Mesendoderm (in vitro differentiated cells): ENCODE measurements around the gene PCTP.

Source experiments
- DNase-seq: peaks from one replicate; pipeline ENCODE4 v3.0.0; 2013
- H2AK5ac ChIP-seq: 2 replicates; pipeline ENCODE4 v1.6.1; 2013; ENCODE audit warnings: low read length, inconsistent platforms
- H2BK120ac ChIP-seq: 2 replicates; pipeline ENCODE4 v1.6.1; 2013; ENCODE audit warnings: low read depth, mild to moderate bottlenecking, low read length, moderate library complexity, mixed read lengths
- H2BK15ac ChIP-seq: replicated peaks from 2 replicates; pipeline ENCODE4 v1.6.1; 2013; ENCODE audit warnings: low read depth, mild to moderate bottlenecking, moderate library complexity
- H2BK5ac ChIP-seq: 2 replicates; pipeline ENCODE4 v1.6.1; 2013; ENCODE audit warnings: low read length, inconsistent platforms
- H3K18ac ChIP-seq: 2 replicates; pipeline ENCODE4 v1.6.1; 2013; ENCODE audit warnings: mild to moderate bottlenecking, low read length, mixed read lengths
- H3K23ac ChIP-seq: one replicate; pipeline ENCODE4 v1.6.1; 2013; ENCODE audit warnings: low read length
- H3K27ac ChIP-seq: 2 replicates; pipeline ENCODE4 v1.5.1; 2013; ENCODE audit warnings: low read depth, mild to moderate bottlenecking, inconsistent platforms, low read length, moderate library complexity
- H3K27me3 ChIP-seq: 2 replicates; pipeline ENCODE4 v1.6.1; 2013; ENCODE audit warnings: low read length, control low read depth, mild to moderate bottlenecking, inconsistent platforms; ENCODE audit not compliant: insufficient read depth, poor library complexity
- H3K36me3 ChIP-seq: 2 replicates; pipeline ENCODE4 v1.6.1; 2013; ENCODE audit warnings: low read length, inconsistent platforms; ENCODE audit not compliant: control insufficient read depth, insufficient read depth
- H3K4ac ChIP-seq: one replicate; pipeline ENCODE4 v1.6.1; 2013; ENCODE audit warnings: low read depth, mild to moderate bottlenecking, low read length, moderate library complexity
- H3K4me1 ChIP-seq: 2 replicates; pipeline ENCODE4 v1.6.1; 2013; ENCODE audit warnings: low read depth, low read length, inconsistent platforms; ENCODE audit not compliant: control insufficient read depth
- H3K4me2 ChIP-seq: 2 replicates; pipeline ENCODE4 v1.6.1; 2013; ENCODE audit warnings: low read length
- H3K4me3 ChIP-seq: 2 replicates; pipeline ENCODE4 v1.5.1; 2013; ENCODE audit warnings: mild to moderate bottlenecking, low read length
- H3K56ac ChIP-seq: one replicate; pipeline ENCODE4 v1.6.1; 2013; ENCODE audit warnings: low read length
- H3K79me1 ChIP-seq: 2 replicates; pipeline ENCODE4 v1.6.1; 2013; ENCODE audit warnings: low read length, inconsistent platforms
- H3K79me2 ChIP-seq: 2 replicates; pipeline ENCODE4 v1.6.1; 2013; ENCODE audit warnings: mild to moderate bottlenecking, low read length; ENCODE audit not compliant: control insufficient read depth, insufficient read depth
- H3K9ac ChIP-seq: 2 replicates; pipeline ENCODE4 v1.6.1; 2013; ENCODE audit warnings: low read length, inconsistent platforms
- H4K5ac ChIP-seq: one replicate; pipeline ENCODE4 v1.6.1; 2013; ENCODE audit warnings: low read length
- H4K8ac ChIP-seq: one replicate; pipeline ENCODE4 v1.6.1; 2013; ENCODE audit warnings: low read depth, mild to moderate bottlenecking, control low read depth, low read length, moderate library complexity
- WGBS: extraction: QIAGEN DNeasy Blood & Tissue Kit; methylation state at CpG from one replicate; pipeline ENCODE4 v1.1.7; 2013; ENCODE audit warnings: low lambda C conversion rate, missing lambda C conversion rate; ENCODE audit not compliant: insufficient coverage; ENCODE audit errors: extremely low coverage; 5-methylcytosine and 5-hydroxymethylcytosine counted together

The PCTP gene

DNA sequence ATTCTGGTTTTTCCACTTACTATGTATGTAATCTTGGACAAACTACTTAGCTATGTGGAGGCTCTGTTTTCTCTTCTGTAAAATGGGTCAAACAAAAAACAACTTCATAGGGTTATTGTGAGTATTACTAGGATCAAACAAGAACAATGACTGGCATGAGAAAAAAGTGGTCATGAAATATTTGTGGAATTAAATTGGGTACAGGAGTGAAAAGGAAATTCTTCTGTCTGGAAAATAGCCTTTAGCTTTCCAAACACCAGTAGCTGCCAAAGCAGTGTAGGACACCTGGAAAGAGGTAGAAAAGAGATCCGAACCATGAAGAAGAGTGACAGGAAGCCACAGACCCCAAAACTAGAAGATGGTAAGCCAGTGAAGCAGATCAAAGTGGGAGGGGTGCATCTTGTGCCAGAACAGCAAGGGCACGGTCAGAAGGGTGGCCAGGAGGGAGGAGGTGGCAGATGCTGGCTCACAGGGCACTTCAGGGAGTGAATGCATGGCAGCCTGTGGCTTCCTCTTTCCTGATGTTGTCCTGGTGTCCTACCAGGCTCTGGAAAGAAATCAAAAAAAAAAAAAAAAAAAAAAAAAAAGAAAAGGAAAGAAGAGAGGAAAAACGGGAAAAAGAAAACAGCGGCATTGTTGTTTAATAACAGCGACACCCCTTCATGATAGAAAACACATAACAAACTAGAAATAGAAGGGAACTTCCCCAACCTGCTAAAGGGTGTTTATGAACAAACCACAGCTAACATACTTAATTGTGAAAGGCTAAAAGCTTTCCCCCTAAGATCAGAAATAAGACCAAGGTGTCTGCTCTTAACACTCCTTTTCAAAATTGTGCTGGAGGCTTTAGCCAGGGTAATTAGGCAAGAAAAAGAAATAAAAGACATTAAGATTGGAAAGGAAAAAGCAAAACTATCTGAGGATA is 67.9 kb downstream of the PCTP start:
- Histone ChIP-seq H3K4ac (no peak overlapping the region), H3K4me3 (no peak overlapping the region), H2BK15ac (no peak overlapping the region), H2BK5ac (no peak overlapping the region), H3K36me3 (no peaks in the 10 kb centered on the region), H3K56ac (no peak overlapping the region), H2AK5ac (no peak overlapping the region), H3K27me3 (no peaks in the 10 kb centered on the region), H2BK120ac (no peak overlapping the region), H3K79me2 (no peaks in the 10 kb centered on the region), H4K8ac (no peak overlapping the region), H3K9ac (no peak overlapping the region), H3K79me1 (no peaks in the 10 kb centered on the region), H3K27ac (no peak overlapping the region), H3K23ac (no peak overlapping the region), H4K5ac (no peak overlapping the region), H3K18ac (no peak overlapping the region), H3K4me2 (no peak overlapping the region), H3K4me1 (no peaks in the 10 kb centered on the region)
- DNase-seq, result no peak
- WGBS, result no CpG with 5 or more reads among the region's 5 CpGs

DNA sequence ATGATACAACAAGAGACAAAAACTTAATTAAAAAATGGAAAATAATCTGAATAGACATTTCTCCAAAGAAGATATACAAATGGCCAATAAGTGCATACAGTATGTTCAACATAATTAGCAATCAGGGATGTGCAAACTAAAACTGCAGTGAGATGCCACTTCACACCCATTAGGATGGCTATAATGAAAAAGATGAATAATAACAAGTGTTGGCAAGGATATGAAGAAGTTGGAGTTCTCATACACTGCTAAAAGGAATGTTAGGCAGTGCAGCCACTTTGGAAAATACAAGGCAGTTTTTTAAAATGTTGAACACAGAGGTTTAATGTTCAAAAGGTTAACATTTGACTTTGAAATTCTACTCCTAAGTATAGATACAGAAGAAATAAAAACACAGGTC is 69.8 kb downstream of the PCTP start:
- no peaks in the 10 kb centered on the region for H3K36me3 ChIP-seq
- no peaks in the 10 kb centered on the region for H3K27me3 ChIP-seq
- H3K4ac ChIP-seq, result no peak overlapping the region
- H3K9ac ChIP-seq, result no peak overlapping the region
- no peaks in the 10 kb centered on the region for H3K79me1 ChIP-seq
- H2BK5ac ChIP-seq, result no peak overlapping the region
- H2BK120ac ChIP-seq, result no peak overlapping the region
- no peak overlapping the region for H3K18ac ChIP-seq
- H2AK5ac ChIP-seq, result no peak overlapping the region
- no peak overlapping the region for H2BK15ac ChIP-seq
- no peak overlapping the region for H3K23ac ChIP-seq
- H3K79me2 ChIP-seq, result no peaks in the 10 kb centered on the region
- H3K56ac ChIP-seq, result no peak overlapping the region
- H3K27ac ChIP-seq, result no peak overlapping the region
- no peaks in the 10 kb centered on the region for H3K4me1 ChIP-seq
- no peak for DNase-seq
- H4K5ac ChIP-seq, result no peak overlapping the region
- H4K8ac ChIP-seq, result no peak overlapping the region
- H3K4me2 ChIP-seq, result no peak overlapping the region
- no peak overlapping the region for H3K4me3 ChIP-seq

DNA sequence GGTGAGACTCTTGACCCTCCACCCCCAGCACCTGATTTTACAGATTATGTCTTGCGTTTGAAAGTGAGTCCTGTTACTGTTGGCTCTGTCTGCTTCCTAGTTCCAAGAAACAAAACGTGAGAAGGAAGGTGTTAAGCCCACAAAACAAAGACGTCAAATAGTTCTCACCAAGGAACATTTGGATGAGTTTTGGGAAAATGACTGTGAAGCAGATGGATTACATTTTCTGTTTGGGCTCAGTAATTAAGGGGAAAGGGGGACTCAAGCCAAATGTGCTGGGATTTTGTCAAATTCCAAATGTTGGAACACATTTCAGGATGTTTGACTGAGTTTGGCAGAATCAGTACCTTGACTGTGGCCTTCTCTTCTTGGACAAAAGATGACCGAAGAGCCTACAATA is 71.2 kb downstream of the PCTP start:
- DNase-seq, result peak; percentile 31
- H3K23ac ChIP-seq, result no peak overlapping the region
- no peak overlapping the region for H2BK15ac ChIP-seq
- no peak overlapping the region for H4K5ac ChIP-seq
- no peaks in the 10 kb centered on the region for H3K36me3 ChIP-seq
- H3K18ac ChIP-seq, result no peak overlapping the region
- no peaks in the 10 kb centered on the region for H3K4me1 ChIP-seq
- no peak overlapping the region for H3K4ac ChIP-seq
- H3K4me2 ChIP-seq, result no peak overlapping the region
- no peak overlapping the region for H3K27ac ChIP-seq
- H3K9ac ChIP-seq, result no peak overlapping the region
- H3K4me3 ChIP-seq, result no peak overlapping the region
- no peak overlapping the region for H2BK5ac ChIP-seq
- H4K8ac ChIP-seq, result no peak overlapping the region
- no peaks in the 10 kb centered on the region for H3K27me3 ChIP-seq
- no peaks in the 10 kb centered on the region for H3K79me1 ChIP-seq
- H2AK5ac ChIP-seq, result no peak overlapping the region
- H2BK120ac ChIP-seq, result no peak overlapping the region
- no peaks in the 10 kb centered on the region for H3K79me2 ChIP-seq
- no peak overlapping the region for H3K56ac ChIP-seq
- no CpG with 5 or more reads among the region's 4 CpGs for WGBS

DNA sequence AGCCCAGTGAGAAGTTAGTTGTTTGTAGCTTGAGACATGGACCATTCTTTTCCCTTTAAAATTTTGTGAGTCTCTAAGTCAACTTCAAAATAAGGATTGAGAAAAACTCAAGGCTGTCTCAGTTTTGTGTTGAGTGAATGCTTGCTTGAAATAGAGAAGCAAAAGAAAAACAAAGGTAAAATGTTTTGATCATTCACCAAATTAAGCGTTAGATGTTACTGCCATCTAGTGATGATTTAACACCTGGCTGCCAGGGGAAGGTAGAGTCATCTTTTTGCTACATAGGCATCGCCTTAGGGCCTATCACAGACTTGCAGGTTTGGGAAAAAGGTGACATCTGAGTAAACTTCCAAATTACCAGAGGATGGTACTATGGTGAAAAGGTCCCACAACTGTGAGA is 74.4 kb downstream of the PCTP start:
- no peaks in the 10 kb centered on the region for H3K79me1 ChIP-seq
- no peaks in the 10 kb centered on the region for H3K36me3 ChIP-seq
- H3K79me2 ChIP-seq, result no peaks in the 10 kb centered on the region
- H2BK120ac ChIP-seq, result no peak overlapping the region
- no peak overlapping the region for H3K4me2 ChIP-seq
- no peak overlapping the region for H2BK15ac ChIP-seq
- H3K9ac ChIP-seq, result no peak overlapping the region
- DNase-seq, result peak; percentile 38
- H3K27ac ChIP-seq, result no peak overlapping the region
- H2BK5ac ChIP-seq, result no peak overlapping the region
- no CpG with 5 or more reads among the region's 2 CpGs for WGBS
- no peak overlapping the region for H4K5ac ChIP-seq
- no peak overlapping the region for H3K4ac ChIP-seq
- no peak overlapping the region for H4K8ac ChIP-seq
- no peaks in the 10 kb centered on the region for H3K4me1 ChIP-seq
- no peak overlapping the region for H2AK5ac ChIP-seq
- no peak overlapping the region for H3K56ac ChIP-seq
- H3K27me3 ChIP-seq, result no peaks in the 10 kb centered on the region
- H3K4me3 ChIP-seq, result no peak overlapping the region
- H3K18ac ChIP-seq, result no peak overlapping the region
- no peak overlapping the region for H3K23ac ChIP-seq
